Sigmoid colon (tissue), 7 donors: ENCODE data around the gene GSTO2. TPM values are rescaled to one million over a fixed set of nuclear protein-coding genes. Genes with fewer than 3 reads are reported as not detected.

Source experiments
- DNase-seq: peaks from one replicate; pipeline ENCODE4 v3.0.0-alpha.2; 2019
- H3K27ac ChIP-seq, 4 donors: fragments of 200-600 bp; sonication (generic); one replicate each; pipeline ENCODE4 v1.5.1; 2016 to 2019; ENCODE audit warnings: mild to moderate bottlenecking in 1 of 4
- H3K27me3 ChIP-seq, 3 donors: fragments of 200-600 bp; sonication (generic); one replicate each; pipeline ENCODE4 v1.5.1; 2019; ENCODE audit warnings: mild to moderate bottlenecking in 1 of 3
- H3K36me3 ChIP-seq, 4 donors: fragments of 200-600 bp; sonication (generic); one replicate each; pipeline ENCODE4 v1.5.1; 2016 to 2019
- H3K4me1 ChIP-seq, 4 donors: fragments of 200-600 bp; sonication (generic); one replicate each; pipeline ENCODE4 v1.5.1; 2017 to 2019
- H3K4me3 ChIP-seq, 4 donors: fragments of 200-600 bp; sonication (generic); one replicate each; pipeline ENCODE4 v1.5.1; 2017 to 2019; ENCODE audit warnings: mild to moderate bottlenecking in 2 of 4, moderate library complexity in 1 of 4
- H3K9me3 ChIP-seq, 4 donors: fragments of 200-600 bp in 3 of 4; sonication (generic) in 3 of 4; one replicate each; pipeline versions ENCODE4 v1.5.1 to v1.6.1; 2013 to 2019
- EP300 ChIP-seq, 4 donors: sonication (generic); formaldehyde crosslinking; IDR thresholded peaks; one replicate each; pipeline ENCODE4 v1.6.1; 2017; ENCODE audit warnings: antibody characterized with exemption in 4 of 4
- POLR2A ChIP-seq, 2 donors: fragments of 450-650 bp; IDR thresholded peaks; one replicate each; pipeline ENCODE4 v1.6.1; 2016; ENCODE audit warnings: antibody characterized with exemption in 2 of 2, mild to moderate bottlenecking in 2 of 2, moderate library complexity in 2 of 2
- POLR2AphosphoS5 ChIP-seq, 4 donors: sonication (generic); formaldehyde crosslinking; IDR thresholded peaks; one replicate each; pipeline ENCODE4 v1.6.1; 2017; ENCODE audit warnings: antibody characterized with exemption in 4 of 4
- WGBS, 2 donors: extraction: QIAGEN DNeasy Blood & Tissue Kit; methylation state at CpG; one replicate each; pipeline ENCODE4 v1.1.7; 2013; 5-methylcytosine and 5-hydroxymethylcytosine counted together
- intact Hi-C: fragments of 100-400 bp; cut with DNase I; formaldehyde crosslinking; loops from one replicate; pipeline ENCODE4 v1.15.1; 2023
- polyA plus RNA-seq, 3 donors: library from polyadenylated mRNA; stranded (reverse); fragments of 200-250 nt; gene quantifications; one replicate each; pipeline ENCODE4 v1.2.3, GENCODE V29; 2013
- total RNA-seq, 4 donors: library from RNA; depleted of rRNA; stranded (reverse); fragments of >200 nt; gene quantifications; one replicate each; pipeline ENCODE4 v1.1.0, GENCODE V29; 2016
- TF ChIP-seq, protein P1 (sequence below), 4 experiments: fragments of 450-650 bp in 3 of 4; fragments of 200-600 bp in 1 of 4; IDR thresholded peaks; one replicate each; pipeline ENCODE4 v1.5.1; 2016 to 2019; ENCODE audit warnings: antibody characterized with exemption in 4 of 4, mild to moderate bottlenecking in 3 of 4, moderate library complexity in 2 of 4
- donor health status: healthy with polysubstance abuse.
- donor health status: Bipolar disorder and iron deficiency.
- donor health status: healthy.

GSTO2 gene
- total and polyA plus RNA-seq, 7 donors = 0.68 to 13.2 (median 2.1) TPM

DNA sequence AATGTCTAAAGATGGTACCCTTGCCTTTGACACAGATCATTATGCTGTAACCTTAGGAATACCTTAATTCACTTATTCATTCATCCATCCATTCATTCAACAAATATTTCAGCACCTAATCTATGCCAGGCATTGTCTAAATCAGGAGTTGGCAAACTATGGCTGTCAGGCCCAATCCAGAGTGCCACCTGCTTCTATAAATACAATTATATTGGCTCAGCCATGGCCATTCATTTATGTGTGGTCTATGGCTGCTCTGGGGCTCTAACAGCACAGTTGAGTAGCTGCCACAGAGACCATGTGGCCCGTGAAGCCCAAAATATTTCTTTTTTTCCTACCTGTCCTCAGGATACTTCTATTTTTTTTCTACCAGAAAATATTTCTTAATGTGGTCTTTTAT lies 75.2 kb downstream of the GSTO2 start:
- no peaks in the 10 kb centered on the region for H3K36me3 ChIP-seq
- no peak for DNase-seq
- 81 to 93% methylated on average over 1 of the region's 1 CpG for WGBS, 2 donors
- TF ChIP-seq POLR2AphosphoS5 (IDR thresholded peaks at IDR 0.05) = no peak
- TF ChIP-seq, protein P1, sequence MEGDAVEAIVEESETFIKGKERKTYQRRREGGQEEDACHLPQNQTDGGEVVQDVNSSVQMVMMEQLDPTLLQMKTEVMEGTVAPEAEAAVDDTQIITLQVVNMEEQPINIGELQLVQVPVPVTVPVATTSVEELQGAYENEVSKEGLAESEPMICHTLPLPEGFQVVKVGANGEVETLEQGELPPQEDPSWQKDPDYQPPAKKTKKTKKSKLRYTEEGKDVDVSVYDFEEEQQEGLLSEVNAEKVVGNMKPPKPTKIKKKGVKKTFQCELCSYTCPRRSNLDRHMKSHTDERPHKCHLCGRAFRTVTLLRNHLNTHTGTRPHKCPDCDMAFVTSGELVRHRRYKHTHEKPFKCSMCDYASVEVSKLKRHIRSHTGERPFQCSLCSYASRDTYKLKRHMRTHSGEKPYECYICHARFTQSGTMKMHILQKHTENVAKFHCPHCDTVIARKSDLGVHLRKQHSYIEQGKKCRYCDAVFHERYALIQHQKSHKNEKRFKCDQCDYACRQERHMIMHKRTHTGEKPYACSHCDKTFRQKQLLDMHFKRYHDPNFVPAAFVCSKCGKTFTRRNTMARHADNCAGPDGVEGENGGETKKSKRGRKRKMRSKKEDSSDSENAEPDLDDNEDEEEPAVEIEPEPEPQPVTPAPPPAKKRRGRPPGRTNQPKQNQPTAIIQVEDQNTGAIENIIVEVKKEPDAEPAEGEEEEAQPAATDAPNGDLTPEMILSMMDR (IDR thresholded peaks at IDR 0.05) = no peak
- no peak for TF ChIP-seq POLR2A (IDR thresholded peaks at IDR 0.05)
- TF ChIP-seq EP300 (IDR thresholded peaks at IDR 0.05) = no peak
- H3K4me1 ChIP-seq = peaks cover 0 to 12% (median 10%) of the 10 kb centered on the region in 4 donors
- no peak overlapping the region for H3K4me3 ChIP-seq
- no peaks in the 10 kb centered on the region for H3K9me3 ChIP-seq
- H3K27ac ChIP-seq = no peak overlapping the region
- H3K27me3 ChIP-seq = no peaks in the 10 kb centered on the region
- intact Hi-C loops = no loop called here

DNA sequence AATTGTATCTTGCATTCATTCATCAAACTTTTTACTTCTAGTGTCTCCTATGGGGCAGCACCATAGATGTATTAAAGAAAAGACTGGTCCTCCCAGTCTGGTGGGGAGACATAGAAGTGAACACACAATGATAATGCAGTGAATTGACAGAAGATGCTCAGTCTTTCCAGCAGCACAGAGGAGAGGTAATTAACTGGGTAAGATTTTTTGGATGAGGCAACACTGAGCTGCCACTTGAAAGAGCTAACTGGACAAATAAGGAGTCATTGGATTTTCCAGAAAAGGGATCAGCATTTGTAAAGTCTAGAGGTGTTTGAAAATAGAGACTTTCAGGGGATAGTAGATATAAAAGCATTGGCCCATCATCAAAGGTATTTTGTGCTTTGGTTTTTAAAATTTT lies 76.5 kb downstream of the GSTO2 start:
- peaks cover 0 to 9% (median 4%) of the 10 kb centered on the region in 4 donors for H3K4me1 ChIP-seq
- H3K9me3 ChIP-seq = no peaks in the 10 kb centered on the region
- H3K4me3 ChIP-seq = no peak overlapping the region
- intact Hi-C loops = no loop called here
- H3K27ac ChIP-seq = no peak overlapping the region
- no peaks in the 10 kb centered on the region for H3K27me3 ChIP-seq
- DNase-seq = no peak
- TF ChIP-seq EP300 (IDR thresholded peaks at IDR 0.05) = no peak
- no peak for TF ChIP-seq POLR2A (IDR thresholded peaks at IDR 0.05)
- H3K36me3 ChIP-seq = no peaks in the 10 kb centered on the region

DNA sequence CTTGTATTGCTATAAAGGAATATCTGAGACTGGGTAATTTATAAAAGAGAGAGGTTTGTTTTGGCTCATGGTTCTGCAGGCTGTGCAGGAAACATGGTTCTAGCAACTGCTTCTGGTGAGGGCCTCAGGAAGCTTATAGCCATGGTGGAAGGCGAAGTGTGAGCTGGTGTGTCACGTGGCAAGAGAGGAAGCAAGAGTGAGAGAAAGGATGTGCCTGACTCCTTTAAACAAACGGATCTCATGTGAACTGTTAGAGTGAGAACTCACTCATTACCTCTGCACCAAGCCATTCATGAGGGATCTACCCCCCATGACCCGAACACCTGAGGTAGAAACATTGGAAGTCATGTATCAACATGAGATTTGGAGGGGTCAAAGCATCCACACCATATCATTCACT lies 77.0 kb downstream of the GSTO2 start:
- Histone ChIP-seq H3K4me3 (no peak overlapping the region), H3K4me1 (peaks cover 0 to 9% (median 3%) of the 10 kb centered on the region in 4 donors), H3K27me3 (no peaks in the 10 kb centered on the region), H3K36me3 (no peaks in the 10 kb centered on the region), H3K27ac (no peak overlapping the region), H3K9me3 (no peaks in the 10 kb centered on the region)
- intact Hi-C loops = no loop called here
- DNase-seq = no peak
- TF ChIP-seq, protein P1 (IDR thresholded peaks at IDR 0.05) = no peak
- no peak for TF ChIP-seq POLR2AphosphoS5 (IDR thresholded peaks at IDR 0.05)
- WGBS, 2 donors = 54 to 74% methylated on average over 4 of the region's 4 CpGs

DNA sequence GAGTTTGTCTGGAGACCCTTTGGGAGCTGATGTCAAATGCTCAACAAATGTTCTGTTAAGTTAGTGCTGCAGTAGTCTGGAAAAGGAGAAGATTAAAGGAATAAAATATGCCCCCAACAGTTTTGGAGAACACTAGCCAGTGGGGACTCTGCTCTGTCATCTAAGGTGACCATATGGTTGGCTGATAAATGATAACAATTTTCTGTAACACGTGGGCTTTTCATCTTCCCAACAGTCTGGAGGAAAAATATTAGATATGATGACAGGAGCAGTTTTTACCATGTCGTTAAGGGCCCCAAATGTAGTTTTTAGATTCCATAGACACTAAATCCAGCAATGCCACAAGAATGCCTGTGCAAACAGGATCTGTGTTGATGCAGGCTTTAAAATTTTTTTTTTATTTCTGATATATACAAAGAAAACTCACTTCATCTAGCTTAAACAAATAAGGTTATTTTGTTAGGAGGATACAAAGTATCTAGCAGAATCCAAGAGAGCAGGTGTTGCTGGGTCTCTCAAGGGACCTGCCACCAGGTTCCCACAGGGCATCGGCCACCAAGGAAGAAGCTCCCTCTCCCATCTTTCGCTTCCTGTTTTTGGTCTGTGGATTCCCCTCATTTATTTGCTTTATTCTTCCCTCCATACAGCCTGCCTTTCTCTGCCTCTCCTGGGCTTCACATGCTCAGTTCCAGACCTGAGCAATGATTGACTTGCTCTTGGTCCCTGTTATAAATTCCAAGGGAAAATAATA lies 78.5 kb downstream of the GSTO2 start:
- no peak for DNase-seq
- Histone ChIP-seq H3K36me3 (no peaks in the 10 kb centered on the region), H3K4me3 (no peak overlapping the region), H3K27ac (no peak overlapping the region), H3K27me3 (no peaks in the 10 kb centered on the region), H3K4me1 (peaks cover 0 to 9% (median 4%) of the 10 kb centered on the region in 4 donors), H3K9me3 (no peaks in the 10 kb centered on the region)
- WGBS, 2 donors = 76 to 78% methylated on average over 4 of the region's 4 CpGs
- intact Hi-C loops = no loop called here
- TF ChIP-seq POLR2A (IDR thresholded peaks at IDR 0.05) (no peak), EP300 (IDR thresholded peaks at IDR 0.05) (no peak), POLR2AphosphoS5 (IDR thresholded peaks at IDR 0.05) (no peak)
- TF ChIP-seq, protein P1 (IDR thresholded peaks at IDR 0.05) = no peak

DNA sequence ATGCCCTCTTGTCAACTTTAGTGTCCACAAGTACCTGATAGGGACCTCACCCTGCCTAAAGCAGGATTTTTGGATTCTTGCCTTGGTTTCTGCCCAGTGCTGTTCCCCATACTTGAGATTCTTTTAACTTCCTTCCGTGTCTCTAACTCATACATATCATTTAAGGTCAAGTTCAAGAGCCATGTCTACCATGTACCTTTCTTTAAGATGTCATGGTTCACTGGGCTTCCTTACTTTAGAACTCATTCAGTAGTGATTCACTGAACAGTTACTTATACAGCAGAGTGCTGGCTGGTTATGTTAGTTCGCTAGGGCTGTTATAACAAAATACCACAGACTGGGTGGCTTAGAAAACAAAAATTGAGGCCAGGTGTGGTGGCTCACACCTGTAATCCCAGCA lies 79.6 kb downstream of the GSTO2 start:
- TF ChIP-seq POLR2AphosphoS5 (IDR thresholded peaks at IDR 0.05) (no peak), EP300 (IDR thresholded peaks at IDR 0.05) (no peak), POLR2A (IDR thresholded peaks at IDR 0.05) (no peak)
- TF ChIP-seq, protein P1 (IDR thresholded peaks at IDR 0.05) = no peak
- WGBS, 2 donors = 88 to 89% methylated on average over 2 of the region's 2 CpGs
- H3K27me3 ChIP-seq = no peaks in the 10 kb centered on the region
- H3K4me3 ChIP-seq = no peak overlapping the region
- no peak for DNase-seq
- H3K27ac ChIP-seq = no peak overlapping the region
- no peaks in the 10 kb centered on the region for H3K36me3 ChIP-seq
- peaks cover 0 to 19% (median 12%) of the 10 kb centered on the region in 4 donors for H3K4me1 ChIP-seq
- H3K9me3 ChIP-seq = no peaks in the 10 kb centered on the region
- intact Hi-C loops = no loop called here
